ENCODE results near the gene ESCO1. TPM values are rescaled to one million over a fixed set of nuclear protein-coding genes. Genes with fewer than 3 reads are reported as not detected.
"Not testable (repeated sequence)": the region's sequence is repeated elsewhere in the genome, so short reads cannot be mapped to it uniquely, and the experiment has no call there.

Gene ESCO1
- total and polyA plus RNA-seq, 5 experiments from 2014 or later = 5.7 to 33.0 (median 9.0) TPM

GRCh38 chr18:21605213-21605612 lies 4.7 kb upstream of the ESCO1 start:
- no peak for ATAC-seq
- peaks cover 4 to 17% (median 15%) of the 10 kb centered on the region in 4 donors for H3K4me1 Mint-ChIP-seq
- peak overlapping the region in 3 of 10 donors; percentile 13 to 79 (median 58) for H3K27ac Mint-ChIP-seq
- POLR2A ChIA-PET = no interaction called here
- H3K27me3 Mint-ChIP-seq = peaks cover 0 to 3% (median 0%) of the 10 kb centered on the region in 5 donors
- no peak for DNase-seq
- no peaks in the 10 kb centered on the region for H3K36me3 Mint-ChIP-seq
- H3K4me3 Mint-ChIP-seq = no peak overlapping the region
- peaks cover 0 to 4% (median 0%) of the 10 kb centered on the region in 9 donors for H3K9me3 Mint-ChIP-seq

- POLR2A ChIA-PET = no interaction called here
- H3K4me3 Mint-ChIP-seq = no peak overlapping the region
Measured at GRCh38 chr18:21604671-21605070, 4.2 kb upstream of the ESCO1 start.

GRCh38 chr18:21602299-21602587 lies 1.7 kb upstream of the ESCO1 start:
- ATAC-seq (no peak), DNase-seq (peak in 1 of 10 donors; percentile 5)
- POLR2A ChIA-PET = interaction anchor here (0.7 to 4.2 kb wide), 2 partner anchors 11 to 621 kb away, joined by 4 to 109 read pairs; partner anchors contain the start of gene SNRPD1
- Mint-ChIP-seq H3K4me3 (peak overlapping the region in 8 of 10 donors; percentile 36 to 68 (median 44)), H3K4me1 (peaks cover 14 to 41% (median 38%) of the 10 kb centered on the region in 4 donors), H3K27me3 (peaks cover 0 to 3% (median 0%) of the 10 kb centered on the region in 5 donors), H3K36me3 (peaks cover 0 to 3% (median 0%) of the 10 kb centered on the region in 3 donors), H3K9me3 (peaks cover 0 to 4% (median 0%) of the 10 kb centered on the region in 9 donors), H3K27ac (peak overlapping the region; percentile 80 to 99 (median 89))

More at GRCh38 chr18:21604671-21605070, 4.2 kb upstream of the ESCO1 start:
- Mint-ChIP-seq H3K27me3 (peaks cover 0 to 3% (median 0%) of the 10 kb centered on the region in 5 donors), H3K9me3 (peaks cover 0 to 4% (median 0%) of the 10 kb centered on the region in 9 donors), H3K36me3 (no peaks in the 10 kb centered on the region), H3K27ac (peak overlapping the region in 5 of 10 donors; percentile 13 to 58 (median 43)), H3K4me1 (peaks cover 7 to 23% (median 18%) of the 10 kb centered on the region in 4 donors)
- DNase-seq (no peak), ATAC-seq (no peak)

GRCh38 chr18:21599585-21600525 lies 649 bp downstream of the ESCO1 start:
- H3K9me3 Mint-ChIP-seq = peaks cover 0 to 4% (median 0%) of the 10 kb centered on the region in 9 donors
- DNase-seq (peak in 3 of 10 donors; percentile 47 to 52 (median 50)), ATAC-seq (peak; percentile 63 to 68)
- peaks cover 15 to 50% (median 39%) of the 10 kb centered on the region in 4 donors for H3K4me1 Mint-ChIP-seq
- H3K27me3 Mint-ChIP-seq = peaks cover 0 to 3% (median 0%) of the 10 kb centered on the region in 5 donors
- peak overlapping the region; percentile 97 to 100 (median 99) for H3K27ac Mint-ChIP-seq
- H3K4me3 Mint-ChIP-seq = peak overlapping the region; percentile 91 to 99 (median 98)
- peaks cover 0 to 3% (median 0%) of the 10 kb centered on the region in 3 donors for H3K36me3 Mint-ChIP-seq
- POLR2A ChIA-PET = interaction anchor here (0.6 to 4.2 kb wide), 16 partner anchors 9 to 488 kb away, joined by 3 to 109 read pairs (median 4); partner anchors contain the start of genes ABHD3, MIB1, ROCK1 and SNRPD1

GRCh38 chr18:21598726-21599584 lies 1.5 kb downstream of the ESCO1 start:
- peaks cover 0 to 3% (median 0%) of the 10 kb centered on the region in 5 donors for H3K27me3 Mint-ChIP-seq
- ATAC-seq = no peak
- POLR2A ChIA-PET = interaction anchor here (0.5 to 4.2 kb wide), 10 partner anchors 10 to 143 kb away, joined by 3 to 109 read pairs (median 8); partner anchors contain the start of genes ABHD3, MIB1 and SNRPD1
- peaks cover 0 to 4% (median 0%) of the 10 kb centered on the region in 9 donors for H3K9me3 Mint-ChIP-seq
- no peak for DNase-seq
- H3K4me1 Mint-ChIP-seq = peaks cover 16 to 54% (median 43%) of the 10 kb centered on the region in 4 donors
- peaks cover 0 to 4% (median 0%) of the 10 kb centered on the region in 3 donors for H3K36me3 Mint-ChIP-seq
- peak overlapping the region; percentile 97 to 100 (median 99) for H3K27ac Mint-ChIP-seq
- H3K4me3 Mint-ChIP-seq = peak overlapping the region; percentile 91 to 99 (median 98)

- peaks cover 0 to 8% (median 0%) of the 10 kb centered on the region in 3 donors for H3K36me3 Mint-ChIP-seq
- DNase-seq (no peak), ATAC-seq (no peak)
- H3K27ac Mint-ChIP-seq = peak overlapping the region in 6 of 10 donors; percentile 6 to 72 (median 47)
- peaks cover 19 to 59% (median 49%) of the 10 kb centered on the region in 4 donors for H3K4me1 Mint-ChIP-seq
- POLR2A ChIA-PET = interaction anchor here (1.1 to 1.7 kb wide), 2 partner anchors 10 to 15 kb away, joined by 6 to 7 read pairs; partner anchors contain the start of gene SNRPD1
- peaks cover 0 to 3% (median 0%) of the 10 kb centered on the region in 5 donors for H3K27me3 Mint-ChIP-seq
- H3K9me3 Mint-ChIP-seq = peaks cover 0 to 4% (median 0%) of the 10 kb centered on the region in 9 donors
- peak overlapping the region in 7 of 10 donors; percentile 2 to 50 (median 15) for H3K4me3 Mint-ChIP-seq
Measured at GRCh38 chr18:21597620-21598019, 2.9 kb downstream of the ESCO1 start.

- H3K4me1 Mint-ChIP-seq = peaks cover 15 to 52% (median 42%) of the 10 kb centered on the region in 4 donors
- POLR2A ChIA-PET = no interaction called here
- ATAC-seq = peak in 1 of 2 donors; percentile 59
- peak overlapping the region in 2 of 10 donors; percentile 44 to 75 for H3K27ac Mint-ChIP-seq
- peaks cover 0 to 14% (median 2%) of the 10 kb centered on the region in 3 donors for H3K36me3 Mint-ChIP-seq
- H3K9me3 Mint-ChIP-seq = no peaks in the 10 kb centered on the region
- DNase-seq = no peak
- no peaks in the 10 kb centered on the region for H3K27me3 Mint-ChIP-seq
- H3K4me3 Mint-ChIP-seq = peak overlapping the region in 4 of 10 donors; percentile 22 to 39 (median 28)
Measured at GRCh38 chr18:21593540-21594257, 6.8 kb downstream of the ESCO1 start.

- DNase-seq, H3K27me3 Mint-ChIP-seq, H3K9me3 Mint-ChIP-seq, POLR2A ChIA-PET, H3K4me3 Mint-ChIP-seq, ATAC-seq, H3K27ac Mint-ChIP-seq: not testable (repeated sequence)
- peaks cover 0 to 14% (median 2%) of the 10 kb centered on the region in 3 donors for H3K36me3 Mint-ChIP-seq
- H3K4me1 Mint-ChIP-seq = peaks cover 16 to 52% (median 37%) of the 10 kb centered on the region in 4 donors
Measured at GRCh38 chr18:21592361-21592760, 8.1 kb downstream of the ESCO1 start.

GRCh38 chr18:21584391-21584790 lies 16.1 kb downstream of the ESCO1 start:
- peaks cover 8 to 46% (median 37%) of the 10 kb centered on the region in 4 donors for H3K4me1 Mint-ChIP-seq
- no peaks in the 10 kb centered on the region for H3K27me3 Mint-ChIP-seq
- no peak overlapping the region for H3K27ac Mint-ChIP-seq
- no peak overlapping the region for H3K4me3 Mint-ChIP-seq
- ATAC-seq (no peak), DNase-seq (no peak)
- H3K36me3 Mint-ChIP-seq = peaks cover 0 to 39% (median 9%) of the 10 kb centered on the region in 3 donors
- POLR2A ChIA-PET = no interaction called here
- H3K9me3 Mint-ChIP-seq = no peaks in the 10 kb centered on the region

- Mint-ChIP-seq H3K4me1 (peaks cover 9 to 20% (median 12%) of the 10 kb centered on the region in 4 donors), H3K27me3 (no peaks in the 10 kb centered on the region), H3K27ac (no peak overlapping the region), H3K4me3 (no peak overlapping the region), H3K36me3 (peaks cover 13 to 78% (median 32%) of the 10 kb centered on the region in 3 donors), H3K9me3 (no peaks in the 10 kb centered on the region)
- POLR2A ChIA-PET = no interaction called here
- no peak for DNase-seq
- no peak for ATAC-seq
Measured at GRCh38 chr18:21575656-21576055, 24.8 kb downstream of the ESCO1 start.

- no peaks in the 10 kb centered on the region for H3K9me3 Mint-ChIP-seq
- ATAC-seq (no peak), DNase-seq (no peak)
- H3K27me3 Mint-ChIP-seq = no peaks in the 10 kb centered on the region
- no peak overlapping the region for H3K4me3 Mint-ChIP-seq
- H3K36me3 Mint-ChIP-seq = peaks cover 17 to 94% (median 35%) of the 10 kb centered on the region in 3 donors
- peak overlapping the region in 1 of 10 donors; percentile 18 for H3K27ac Mint-ChIP-seq
- POLR2A ChIA-PET = no interaction called here
- H3K4me1 Mint-ChIP-seq = peaks cover 3 to 8% (median 4%) of the 10 kb centered on the region in 4 donors
Measured at GRCh38 chr18:21571772-21572171, 28.7 kb downstream of the ESCO1 start.
